Stimulated activated CD8-positive, alpha-beta memory T cell treated with anti-CD3 and anti-CD28 coated beads, Interleukin-12 subunit alpha, Interleukin-12 subunit beta, amount 100 ng/mL, for 24 hours (primary cell): ENCODE results near the gene ZBTB32.
A peak's percentile ranks its signal among the peaks of the same experiment; 100 is the strongest.
"Not testable (repeated sequence)": the region's sequence is repeated elsewhere in the genome, so short reads cannot be mapped to it uniquely, and the experiment has no call there.

Experiments
- DNase-seq: peaks from one replicate; pipeline ENCODE4 v3.0.0-alpha.2; 2020; ENCODE audit errors: extremely low read depth

ZBTB32 gene, protein sequence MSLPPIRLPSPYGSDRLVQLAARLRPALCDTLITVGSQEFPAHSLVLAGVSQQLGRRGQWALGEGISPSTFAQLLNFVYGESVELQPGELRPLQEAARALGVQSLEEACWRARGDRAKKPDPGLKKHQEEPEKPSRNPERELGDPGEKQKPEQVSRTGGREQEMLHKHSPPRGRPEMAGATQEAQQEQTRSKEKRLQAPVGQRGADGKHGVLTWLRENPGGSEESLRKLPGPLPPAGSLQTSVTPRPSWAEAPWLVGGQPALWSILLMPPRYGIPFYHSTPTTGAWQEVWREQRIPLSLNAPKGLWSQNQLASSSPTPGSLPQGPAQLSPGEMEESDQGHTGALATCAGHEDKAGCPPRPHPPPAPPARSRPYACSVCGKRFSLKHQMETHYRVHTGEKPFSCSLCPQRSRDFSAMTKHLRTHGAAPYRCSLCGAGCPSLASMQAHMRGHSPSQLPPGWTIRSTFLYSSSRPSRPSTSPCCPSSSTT

DNA sequence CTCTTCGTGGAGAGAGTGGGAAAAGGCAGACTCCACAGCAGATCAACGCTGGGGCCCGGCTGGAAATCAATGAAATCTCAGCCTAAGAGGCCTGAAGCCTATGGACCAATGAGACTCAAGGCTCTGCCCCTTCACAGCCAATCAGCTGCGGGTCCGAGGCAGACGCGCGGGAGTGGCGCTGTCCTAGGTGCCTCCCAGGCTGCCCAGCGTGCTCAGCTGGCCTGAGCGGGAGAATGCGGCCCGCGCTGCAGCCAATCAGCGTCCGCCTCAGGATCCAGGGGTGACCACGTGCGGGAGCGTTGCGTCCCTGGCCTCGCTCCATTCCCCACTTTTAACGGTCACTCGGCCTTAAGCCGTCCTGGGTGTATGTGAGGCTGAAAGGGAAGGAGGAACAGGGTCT, at the start of gene ZBTB32:
ZBTB32 (plus strand) TSS at position 341 of the 400 bp plus-strand sequence. CDS start 10,069 bp downstream, outside the sequence.
- no peak for DNase-seq

- DNase-seq, result not testable (repeated sequence)
Observed at GRCh38 chr19:35654828-35655227, 49.5 kb upstream of the ZBTB32 start.

DNA sequence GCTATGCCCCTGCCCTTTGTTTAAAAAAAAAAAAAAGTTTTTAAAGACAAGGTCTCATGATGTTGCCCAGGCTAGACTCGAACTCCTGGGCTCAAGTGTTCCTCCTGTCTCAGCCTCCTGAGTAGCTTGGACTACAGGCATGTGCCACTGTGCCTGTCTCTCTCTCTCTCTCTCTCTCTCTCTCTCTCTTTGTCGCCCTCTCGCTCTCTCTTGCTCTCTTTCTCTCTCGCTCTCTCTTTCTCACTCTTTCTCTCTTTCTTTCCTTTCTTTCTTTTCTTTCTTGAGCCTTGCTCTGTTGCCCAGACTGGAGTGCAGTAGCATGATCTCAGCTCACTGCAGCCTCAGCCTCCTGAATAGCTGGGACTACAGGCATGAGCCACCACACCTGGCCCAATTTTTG, 48.8 kb upstream of the ZBTB32 start:
- DNase-seq, result no peak

DNA sequence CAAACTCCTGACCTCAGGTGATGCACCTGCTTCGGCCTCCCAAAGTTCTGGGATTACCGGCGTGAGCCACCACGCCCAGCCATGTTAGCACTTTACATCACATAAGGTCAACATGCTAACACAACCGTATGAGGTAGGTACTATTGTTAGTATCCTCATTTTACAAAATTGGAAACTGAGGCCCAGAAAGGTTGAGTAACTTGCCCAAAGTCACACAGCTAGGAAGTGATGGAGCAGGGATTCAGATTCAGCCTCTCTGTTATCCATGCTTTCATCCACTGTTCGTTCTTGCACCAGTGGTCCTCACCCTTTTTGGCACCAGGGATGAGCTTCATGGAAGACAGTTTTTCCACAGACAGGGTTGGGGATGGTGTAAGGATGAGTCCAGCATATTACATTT, 47.7 kb upstream of the ZBTB32 start:
- no peak for DNase-seq

DNA sequence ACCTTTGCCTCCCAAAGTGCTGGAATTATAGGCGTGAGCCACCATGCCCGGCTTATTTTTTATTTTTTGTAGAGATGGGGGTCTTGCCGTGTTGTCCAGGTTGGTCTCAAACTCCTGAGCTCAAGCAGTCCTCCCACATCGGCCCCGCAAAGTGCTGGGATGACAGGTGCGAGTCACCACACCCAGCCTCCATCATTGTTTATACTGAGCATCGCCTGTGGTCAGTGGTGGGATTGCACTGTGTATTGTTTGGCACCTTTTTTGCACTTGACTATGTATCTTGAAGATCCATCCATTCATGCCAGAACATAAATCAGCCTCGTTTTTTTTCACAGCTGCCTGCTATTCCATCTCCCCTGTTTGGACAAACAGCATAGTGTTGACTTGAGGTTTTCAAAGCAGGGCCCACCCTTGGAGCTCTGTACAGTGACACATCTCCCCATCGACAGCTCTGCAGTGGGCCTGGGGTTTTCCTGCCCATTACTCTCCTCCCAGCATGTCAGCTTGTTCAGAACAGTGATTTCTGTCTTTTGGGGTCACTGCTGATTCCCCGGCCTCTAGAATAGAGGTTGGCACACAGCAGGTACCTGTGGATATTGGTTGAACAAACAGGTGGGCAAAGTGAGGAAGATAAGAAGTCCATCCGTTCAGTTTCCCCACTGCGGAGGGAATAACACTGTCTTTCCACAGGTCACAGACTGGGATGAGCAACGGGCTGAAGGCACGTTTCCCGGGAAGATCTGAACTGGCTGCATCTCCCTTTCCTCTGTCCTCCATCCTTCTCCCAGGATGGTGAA, 46.3 kb upstream of the ZBTB32 start:
- no peak for DNase-seq

DNA sequence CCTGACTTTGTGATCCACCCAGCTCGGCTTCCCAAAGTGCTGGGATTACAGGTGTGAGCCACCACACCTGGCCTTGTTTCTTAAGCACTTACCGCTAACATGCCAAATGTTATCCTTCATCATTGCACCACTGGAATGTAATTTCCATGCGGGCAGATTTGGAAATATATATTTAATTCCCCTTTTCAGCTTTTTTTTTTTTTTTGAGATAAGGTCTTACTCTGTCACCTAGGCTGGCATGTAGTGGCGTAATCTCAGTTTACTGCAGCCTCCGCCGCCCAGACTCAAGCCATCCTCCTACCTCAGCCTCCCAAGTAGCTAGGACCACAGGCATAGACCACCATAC, 42.4 kb upstream of the ZBTB32 start:
- DNase-seq, result no peak

- DNase-seq, result no peak
Observed at GRCh38 chr19:35663981-35664380, 40.4 kb upstream of the ZBTB32 start.

DNA sequence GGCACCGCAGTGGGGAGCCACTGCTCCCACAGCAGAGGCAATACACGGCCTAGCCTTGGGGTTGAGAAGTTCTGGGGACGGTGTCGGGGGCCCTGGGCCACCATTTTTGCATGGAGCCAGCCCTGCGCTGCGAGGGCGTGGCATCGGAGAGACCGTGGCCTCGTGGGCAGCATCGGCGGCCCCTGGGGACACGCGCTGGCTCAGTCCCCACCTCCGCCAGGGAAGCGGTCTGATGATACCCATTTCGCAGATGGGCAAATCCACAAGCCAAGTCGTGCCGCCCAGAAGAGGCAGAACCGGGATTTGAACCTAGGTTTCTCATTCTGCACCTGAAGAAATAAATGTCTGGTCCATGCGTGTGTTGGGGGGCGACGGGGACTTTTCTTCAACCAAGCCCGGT, 39.2 kb upstream of the ZBTB32 start:
- DNase-seq, result no peak

GRCh38 chr19:35665604-35666003, 38.8 kb upstream of the ZBTB32 start:
- no peak for DNase-seq

DNA sequence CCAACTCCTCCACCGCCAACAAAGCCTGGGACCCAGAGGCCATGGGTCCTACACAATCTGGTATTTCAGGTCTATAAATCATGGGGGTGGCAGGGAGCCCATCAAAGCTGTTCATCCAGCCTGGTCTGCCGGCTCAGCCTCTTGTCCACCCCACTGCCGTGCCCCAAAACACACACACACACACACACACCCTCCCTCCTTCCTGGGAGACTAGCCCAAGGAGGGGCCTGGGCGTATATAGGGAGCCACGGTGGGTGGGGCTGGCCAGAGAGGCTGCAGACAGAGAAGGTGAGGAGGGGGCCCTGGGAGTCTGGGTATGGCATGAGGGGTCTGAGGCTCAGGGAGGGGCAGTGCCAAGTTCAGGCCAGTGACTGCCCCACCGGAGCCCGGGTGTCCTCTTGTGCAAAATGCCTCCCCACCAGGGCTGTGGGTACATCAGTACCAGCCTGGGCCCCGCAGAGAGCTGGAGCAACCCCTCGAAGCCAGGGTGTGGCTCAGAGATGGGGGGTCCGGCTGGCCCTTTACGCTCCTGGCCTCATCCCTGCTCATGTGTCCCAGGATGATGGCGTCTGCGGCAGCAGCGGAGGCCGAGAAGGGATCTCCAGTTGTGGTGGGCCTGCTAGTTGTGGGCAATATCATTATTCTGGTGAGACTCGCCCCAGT, 38.0 kb upstream of the ZBTB32 start, which contains the start of gene UPK1A:
UPK1A (plus strand) TSS at position 267 of the 663 bp plus-strand sequence; CDS start at position 563, 296 bp downstream.
- no peak for DNase-seq

- DNase-seq, result no peak
Observed at GRCh38 chr19:35669566-35669965, 34.8 kb upstream of the ZBTB32 start.

DNA sequence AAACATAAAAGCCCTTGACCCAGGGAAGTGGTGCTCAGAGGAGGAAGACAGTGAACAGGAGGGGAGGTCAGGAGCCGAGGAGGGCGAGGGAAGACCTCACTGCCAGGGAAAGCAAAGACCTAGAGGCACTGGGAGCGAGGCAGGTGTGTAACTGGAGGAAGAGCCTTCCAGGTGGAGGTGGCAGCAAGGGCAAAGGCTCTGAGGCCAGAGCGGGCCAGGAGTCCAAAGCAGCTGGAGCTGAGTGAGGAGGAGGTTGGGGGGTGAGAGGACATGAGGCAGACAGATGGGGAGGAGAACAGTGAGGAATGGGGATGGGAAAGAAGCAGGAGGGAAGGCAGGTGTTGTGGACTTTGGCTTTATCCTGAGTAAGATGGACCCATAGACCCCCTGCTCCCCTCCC, 34.4 kb upstream of the ZBTB32 start:
- no peak for DNase-seq

DNA sequence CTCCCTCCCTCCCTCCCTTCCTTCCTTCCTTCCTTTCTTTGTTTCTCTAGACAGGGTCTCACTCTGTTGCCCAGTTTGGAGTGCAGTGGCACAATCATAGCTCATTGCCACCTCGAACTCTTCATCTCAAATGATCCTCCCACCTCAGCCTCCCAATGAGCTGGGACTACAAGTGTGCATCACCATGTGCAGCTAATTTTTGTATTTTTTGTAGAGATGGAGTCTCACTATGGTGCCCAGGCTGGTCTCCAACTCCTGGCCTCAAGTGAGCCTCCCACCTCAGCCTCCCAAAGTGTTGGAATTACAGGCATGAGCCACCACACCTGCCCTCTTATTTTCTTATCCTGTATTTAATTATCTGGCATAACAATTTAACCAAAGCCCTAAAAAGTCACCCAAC, 33.7 kb upstream of the ZBTB32 start:
- no peak for DNase-seq

- DNase-seq, result no peak
Observed at GRCh38 chr19:35671818-35672217, 32.5 kb upstream of the ZBTB32 start.

GRCh38 chr19:35673121-35673804, 31.1 kb upstream of the ZBTB32 start:
- DNase-seq, result peak; percentile 17

DNA sequence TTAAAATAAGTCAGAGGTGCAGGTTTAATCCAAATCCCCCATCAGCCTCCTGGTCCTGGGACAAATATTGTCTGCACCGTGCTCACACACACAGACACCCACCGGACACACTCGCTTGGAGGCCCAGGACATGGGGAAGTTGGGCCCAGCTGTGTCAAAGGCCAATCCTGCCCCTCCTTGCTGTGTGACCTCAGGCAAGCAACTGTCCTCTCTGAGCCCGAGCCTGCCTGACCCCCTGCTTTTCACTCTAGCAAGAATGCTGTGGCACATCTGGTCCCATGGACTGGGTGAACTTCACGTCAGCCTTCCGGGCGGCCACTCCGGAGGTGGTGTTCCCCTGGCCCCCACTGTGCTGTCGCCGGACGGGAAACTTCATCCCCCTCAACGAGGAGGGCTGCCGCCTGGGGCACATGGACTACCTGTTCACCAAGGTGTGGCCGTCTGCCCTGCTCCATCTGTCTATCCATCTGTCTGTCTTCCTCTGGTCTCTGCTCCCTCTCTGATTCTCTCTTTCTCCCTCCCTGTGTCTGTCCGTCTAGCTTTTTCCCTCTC, 28.7 kb upstream of the ZBTB32 start:
- no peak for DNase-seq

DNA sequence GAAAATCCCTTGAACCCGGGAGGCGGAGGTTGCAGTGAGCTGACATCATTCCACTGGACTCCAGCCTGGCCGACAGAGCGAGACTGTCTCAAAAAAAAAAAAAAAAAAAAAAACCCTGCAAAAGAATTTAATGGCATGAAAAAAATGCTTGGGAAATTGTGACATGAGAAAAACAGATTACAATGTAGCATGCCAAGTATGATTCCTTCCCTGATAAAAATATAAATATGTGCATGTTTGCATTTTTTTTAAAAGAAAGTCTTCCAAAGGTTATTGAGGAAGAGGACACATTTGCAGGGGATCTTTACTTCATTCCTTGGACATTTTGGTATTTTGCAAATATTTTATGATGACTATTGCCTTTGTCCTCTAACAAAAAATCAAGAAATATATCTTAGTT, 14.5 kb upstream of the ZBTB32 start:
- DNase-seq, result no peak

DNA sequence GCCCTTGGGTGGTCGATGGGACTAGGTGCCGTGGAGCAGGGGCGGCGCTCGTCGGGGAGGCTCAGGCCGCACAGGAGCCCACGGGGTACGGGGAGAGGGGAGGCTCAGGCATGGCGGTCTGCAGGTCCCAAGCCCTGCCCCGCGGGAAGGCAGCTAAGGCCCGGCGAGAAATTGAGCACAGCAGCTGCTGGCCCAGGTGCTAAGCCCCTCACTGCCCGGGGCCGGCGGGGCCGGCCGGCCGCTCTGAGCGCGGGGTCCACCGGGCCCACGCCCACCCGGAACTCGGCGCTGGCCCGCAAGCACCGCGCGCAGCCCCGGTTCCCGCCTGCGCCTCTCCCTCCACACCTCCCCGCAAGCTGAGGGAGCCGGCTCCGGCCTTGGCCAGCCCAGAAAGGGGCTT, 13.3 kb upstream of the ZBTB32 start:
- DNase-seq, result not testable (repeated sequence)

DNA sequence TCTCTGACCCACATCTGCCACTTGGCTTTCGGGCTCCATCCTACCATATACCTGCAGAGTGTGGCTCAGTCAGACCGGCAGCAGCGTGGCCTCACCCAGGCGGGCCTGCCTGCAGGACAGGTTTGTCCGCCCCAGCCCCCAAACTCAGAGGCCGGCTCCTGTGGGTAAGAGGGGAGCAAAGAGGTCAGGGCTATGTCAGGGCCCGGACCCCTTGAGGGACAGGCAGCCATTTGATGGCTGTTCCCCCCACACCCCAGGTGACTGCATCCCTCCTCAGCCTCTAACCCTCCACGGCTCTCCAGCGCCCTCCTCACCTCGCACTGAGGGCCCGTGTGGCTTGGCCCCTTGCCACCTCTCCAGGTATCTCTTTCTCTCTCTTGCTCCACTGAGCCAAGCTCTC, 12.3 kb upstream of the ZBTB32 start:
- no peak for DNase-seq

DNA sequence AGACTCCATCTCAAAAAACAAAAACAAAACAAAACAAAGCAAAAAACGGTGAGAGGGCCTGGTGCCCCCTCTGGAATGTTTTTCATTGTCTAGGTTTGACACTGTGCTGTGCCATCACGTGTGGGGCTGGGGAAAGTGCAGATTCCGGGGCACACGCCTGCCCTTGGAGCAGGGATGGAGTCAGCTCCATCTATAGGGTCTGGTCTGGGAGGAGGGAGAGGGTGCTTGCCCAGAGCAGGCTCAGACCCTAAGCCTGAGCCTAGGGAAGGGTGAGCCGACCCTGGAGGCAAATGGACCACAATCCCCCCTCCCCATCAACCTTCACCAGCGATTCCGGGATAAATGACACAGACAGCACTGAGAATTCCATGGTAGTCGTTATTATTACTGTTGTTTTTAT, 10.9 kb upstream of the ZBTB32 start:
- no peak for DNase-seq

DNA sequence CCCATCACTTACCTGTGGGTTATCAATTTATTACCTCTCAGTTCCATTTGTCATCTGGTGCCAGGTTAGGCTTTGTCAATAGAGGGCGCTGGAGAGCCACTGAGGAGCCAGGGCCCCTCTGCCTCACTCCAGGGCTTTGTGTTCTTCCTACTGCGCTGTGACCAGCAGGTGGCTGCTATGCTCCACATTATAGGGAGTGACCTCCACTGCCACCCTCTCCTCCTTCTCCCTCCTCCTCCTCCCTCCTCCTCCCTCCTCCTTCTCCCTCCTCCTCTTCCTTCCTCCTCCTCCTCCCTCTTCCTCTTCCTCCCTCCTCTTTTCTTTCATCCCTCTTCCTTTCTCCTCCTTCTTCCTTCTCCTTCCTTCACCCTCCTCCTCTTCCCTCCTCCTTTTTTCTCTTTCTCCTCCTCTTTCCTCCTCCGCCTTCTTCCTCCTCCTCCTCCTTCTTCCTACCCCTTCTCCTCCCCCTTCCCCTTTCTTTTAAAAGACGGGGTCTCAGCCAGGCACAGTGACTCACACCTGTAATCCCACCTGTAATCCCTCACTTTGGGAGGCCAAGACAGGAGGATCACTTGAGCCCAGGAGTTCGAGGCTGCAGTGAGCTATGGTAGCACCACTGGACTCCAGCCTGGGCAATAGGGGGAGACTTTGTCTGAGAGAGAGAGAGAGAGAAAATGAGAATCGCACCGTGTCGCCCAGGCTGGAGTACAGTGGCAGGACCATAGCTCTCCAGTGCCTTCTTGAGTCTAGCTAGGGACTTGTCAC, 10.3 kb upstream of the ZBTB32 start:
- DNase-seq, result peak; percentile 74
